PC-9 (cell line): ENCODE measurements around the gene RMC1.

Source experiments
- EZH2 ChIP-seq: fragments of 200-600 bp; sonication (generic); IDR thresholded peaks from 2 replicates; pipeline ENCODE4 v1.8.0; 2017; ENCODE audit warnings: antibody characterized with exemption, low read depth
- TF ChIP-seq, protein P1 (sequence below): fragments of 200-600 bp; sonication (generic); conservative IDR thresholded peaks from 2 replicates; pipeline ENCODE4 v1.6.1; 2017; ENCODE audit warnings: mixed run types, antibody characterized with exemption, mild to moderate bottlenecking, moderate library complexity

DNA sequence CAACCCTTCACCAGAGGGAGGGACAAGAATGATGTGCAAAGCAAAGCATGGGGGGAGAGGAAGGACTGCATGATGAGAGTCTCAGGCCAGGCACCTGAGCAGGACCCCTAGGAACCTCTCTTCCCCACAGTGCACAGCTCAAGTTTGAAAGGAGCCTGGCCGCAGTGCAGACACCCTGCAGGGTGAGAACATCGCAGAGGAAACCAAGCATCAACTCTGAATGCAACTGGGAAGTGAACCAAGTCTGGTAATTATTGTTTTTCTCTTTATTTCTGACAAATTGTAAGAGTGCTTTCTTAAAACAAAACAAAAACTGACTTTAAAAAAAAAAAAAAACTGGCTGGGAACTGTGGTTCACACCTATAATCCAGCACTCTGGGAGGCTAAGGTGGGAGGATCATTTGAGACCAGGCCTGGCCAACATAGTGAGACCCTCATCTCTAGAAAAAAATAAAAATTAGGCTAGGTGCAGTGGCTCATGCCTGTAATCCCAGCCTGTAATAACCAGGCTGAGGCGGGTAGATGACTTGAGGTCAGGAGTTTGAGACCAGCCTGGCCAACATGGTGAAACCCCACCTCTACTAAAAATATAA, 67.7 kb downstream of the RMC1 start:
- TF ChIP-seq, protein P1, sequence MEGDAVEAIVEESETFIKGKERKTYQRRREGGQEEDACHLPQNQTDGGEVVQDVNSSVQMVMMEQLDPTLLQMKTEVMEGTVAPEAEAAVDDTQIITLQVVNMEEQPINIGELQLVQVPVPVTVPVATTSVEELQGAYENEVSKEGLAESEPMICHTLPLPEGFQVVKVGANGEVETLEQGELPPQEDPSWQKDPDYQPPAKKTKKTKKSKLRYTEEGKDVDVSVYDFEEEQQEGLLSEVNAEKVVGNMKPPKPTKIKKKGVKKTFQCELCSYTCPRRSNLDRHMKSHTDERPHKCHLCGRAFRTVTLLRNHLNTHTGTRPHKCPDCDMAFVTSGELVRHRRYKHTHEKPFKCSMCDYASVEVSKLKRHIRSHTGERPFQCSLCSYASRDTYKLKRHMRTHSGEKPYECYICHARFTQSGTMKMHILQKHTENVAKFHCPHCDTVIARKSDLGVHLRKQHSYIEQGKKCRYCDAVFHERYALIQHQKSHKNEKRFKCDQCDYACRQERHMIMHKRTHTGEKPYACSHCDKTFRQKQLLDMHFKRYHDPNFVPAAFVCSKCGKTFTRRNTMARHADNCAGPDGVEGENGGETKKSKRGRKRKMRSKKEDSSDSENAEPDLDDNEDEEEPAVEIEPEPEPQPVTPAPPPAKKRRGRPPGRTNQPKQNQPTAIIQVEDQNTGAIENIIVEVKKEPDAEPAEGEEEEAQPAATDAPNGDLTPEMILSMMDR, result no peak
- TF ChIP-seq EZH2, result no peak
